Panc1 (cell line): ENCODE data around the gene METTL15. TPM values are rescaled to one million over a fixed set of nuclear protein-coding genes. Genes with fewer than 3 reads are reported as not detected.

ENCODE experiments used
- ATAC-seq: fragments of 200-7000 bp; cut with Tn5 transposase; 2 replicates; pipeline ENCODE4 v1.9.1; 2020; ENCODE audit warnings: mild to moderate bottlenecking, moderate library complexity
- BruUV-seq: library from RNA; stranded (reverse); fragments of 400-500 nt; replicated peaks from 2 replicates; lab custom pipeline; 2021; lab: Mats Ljungman, UMichigan
- CTCF ChIA-PET: fragments of 300-600 bp; sonication (Branson Sonifier 250); formaldehyde crosslinking; loops from one replicate; lab custom pipeline; 2022; ENCODE audit warnings: antibody characterized with exemption; lab: Charles Lee
- POLR2A ChIA-PET: fragments of 300-600 bp; sonication (Branson Sonifier 250); formaldehyde crosslinking; loops from one replicate; lab custom pipeline; 2022; ENCODE audit warnings: antibody characterized with exemption; lab: Charles Lee
- DNase-seq: peaks from one replicate; pipeline ENCODE4 v3.0.0-alpha.2; 2010; ENCODE audit warnings: low read depth, low spot score
- H3K27ac ChIP-seq: 2 replicates; pipeline ENCODE4 v1.5.1; 2011; ENCODE audit warnings: mild to moderate bottlenecking, low read length, inconsistent platforms
- H3K27me3 ChIP-seq: fragments of 200-500 bp; sonication (Bioruptor generic); 2 replicates; pipeline ENCODE4 v1.6.0; 2014; ENCODE audit warnings: low read length, inconsistent platforms; ENCODE audit not compliant: control insufficient read depth, insufficient read depth
- H3K36me3 ChIP-seq: fragments of 200-500 bp; sonication (Bioruptor generic); 2 replicates; pipeline ENCODE4 v1.5.1; 2014; ENCODE audit warnings: inconsistent platforms, mild to moderate bottlenecking, low read length, moderate library complexity; ENCODE audit not compliant: control insufficient read depth, insufficient read depth
- H3K4me1 ChIP-seq: 2 replicates; pipeline ENCODE4 v1.5.1; 2011; ENCODE audit warnings: inconsistent platforms, mild to moderate bottlenecking, low read length, moderate library complexity; ENCODE audit not compliant: control insufficient read depth, insufficient read depth
- H3K4me3 ChIP-seq, 2 experiments: 2 replicates each; pipeline ENCODE4 v1.5.1; 2011 to 2012; ENCODE audit warnings: low read depth in 2 of 2, low read length in 2 of 2, mild to moderate bottlenecking in 2 of 2, inconsistent platforms in 1 of 2, moderate library complexity in 1 of 2
- H3K9me3 ChIP-seq: fragments of 200-500 bp; sonication (Bioruptor generic); 2 replicates; pipeline ENCODE4 v1.5.1; 2014; ENCODE audit warnings: low read depth, mild to moderate bottlenecking, inconsistent platforms, low read length, moderate library complexity; ENCODE audit not compliant: control insufficient read depth, insufficient read depth
- CTCF ChIP-seq: fragments of 450-650 bp; IDR thresholded peaks from 2 replicates; pipeline ENCODE4 v1.5.1; 2017; ENCODE audit warnings: mild to moderate bottlenecking
- POLR2AphosphoS5 ChIP-seq: IDR thresholded peaks from 2 replicates; pipeline ENCODE4 v1.6.1; 2012; ENCODE audit warnings: mild to moderate bottlenecking, low read depth, low read length, moderate library complexity
- REST ChIP-seq, 2 experiments: IDR thresholded peaks; 2 replicates each; pipeline ENCODE4 v1.6.1; 2011 to 2012; ENCODE audit warnings: low read depth in 2 of 2, control low read depth in 1 of 2, low read length in 1 of 2, mild to moderate bottlenecking in 1 of 2, moderate library complexity in 1 of 2; ENCODE audit not compliant: insufficient read depth in 1 of 2
- SIN3A ChIP-seq: IDR thresholded peaks from 2 replicates; pipeline ENCODE4 v1.6.1; 2012; ENCODE audit warnings: low read depth, mild to moderate bottlenecking, low read length, moderate library complexity, borderline replicate concordance; ENCODE audit not compliant: insufficient read depth
- TCF7L2 ChIP-seq: IDR thresholded peaks from 2 replicates; pipeline ENCODE4 v1.6.1; 2011; ENCODE audit warnings: mild to moderate bottlenecking, low read depth, low read length, inconsistent platforms
- in situ Hi-C: cut with HindIII; loops from 2 replicates; pipeline ENCODE4 v1.10.0; 2016; ENCODE audit warnings: low sequenced_read_pairs, low pct_unique_long_range_greater_than_20kb
- intact Hi-C: fragments of 100-400 bp; cut with micrococcal nuclease; formaldehyde crosslinking; loops from one replicate; pipeline ENCODE4 v1.10.0; 2022; ENCODE audit not compliant: unreplicated experiment
- total RNA-seq: library from RNA; stranded (reverse); gene quantifications from one replicate; pipeline ENCODE4 v1.2.1, GENCODE V29; 2021; ENCODE audit not compliant: unreplicated experiment

The METTL15 gene
- total RNA-seq, 1 experiment from 2014 or later, result 11.4 TPM

GRCh38 chr11:28152743-28153142, 44.6 kb downstream of the METTL15 start:
- Histone ChIP-seq H3K36me3 (no peaks in the 10 kb centered on the region), H3K4me1 (no peaks in the 10 kb centered on the region), H3K9me3 (no peaks in the 10 kb centered on the region), H3K4me3 (no peak overlapping the region), H3K27ac (no peak overlapping the region), H3K27me3 (no peaks in the 10 kb centered on the region)
- no peak for DNase-seq
- ChIA-PET POLR2A (no interaction called here), CTCF (no interaction called here)
- no peak for ATAC-seq
- TF ChIP-seq TCF7L2, result no peak
- no peak for TF ChIP-seq SIN3A
- no peak for TF ChIP-seq POLR2AphosphoS5
- no peak for TF ChIP-seq CTCF
- no peak for TF ChIP-seq REST (IDR thresholded peaks at IDR 0.05; ENCODE audit: insufficient read depth in 1 of 2, low read depth in 2 of 2, low read length in 1 of 2)
- in situ Hi-C loops, result no loop called here
- intact Hi-C loops, result no loop called here
- no TSS peak for BruUV-seq

- no TSS peak for BruUV-seq
Measured at GRCh38 chr11:28153586-28153985, 45.4 kb downstream of the METTL15 start.

More at GRCh38 chr11:28153586-28153985, 45.4 kb downstream of the METTL15 start:
- TF ChIP-seq CTCF (no peak), POLR2AphosphoS5 (no peak), REST (IDR thresholded peaks at IDR 0.05; ENCODE audit: insufficient read depth in 1 of 2, low read depth in 2 of 2, low read length in 1 of 2) (no peak), SIN3A (no peak), TCF7L2 (no peak)
- H3K36me3 ChIP-seq, result no peaks in the 10 kb centered on the region
- intact Hi-C loops (no loop called here), in situ Hi-C loops (no loop called here)
- ATAC-seq (no peak), DNase-seq (no peak)
- H3K9me3 ChIP-seq, result no peaks in the 10 kb centered on the region
- POLR2A ChIA-PET, result no interaction called here
- no peak overlapping the region for H3K4me3 ChIP-seq
- no peaks in the 10 kb centered on the region for H3K4me1 ChIP-seq
- CTCF ChIA-PET, result no interaction called here
- H3K27me3 ChIP-seq, result no peaks in the 10 kb centered on the region
- no peak overlapping the region for H3K27ac ChIP-seq
